ENCODE results near the gene AGFG1. TPM values are rescaled to one million over a fixed set of nuclear protein-coding genes. Genes with fewer than 3 reads are reported as not detected.
"Not testable (repeated sequence)": the region's sequence is repeated elsewhere in the genome, so short reads cannot be mapped to it uniquely, and the experiment has no call there.

Gene AGFG1
- polyA plus RNA-seq, 1 donor: 83.1 TPM

- no peak for DNase-seq
Measured at GRCh38 chr2:227493524-227493923, 21.6 kb downstream of the AGFG1 start.

DNA sequence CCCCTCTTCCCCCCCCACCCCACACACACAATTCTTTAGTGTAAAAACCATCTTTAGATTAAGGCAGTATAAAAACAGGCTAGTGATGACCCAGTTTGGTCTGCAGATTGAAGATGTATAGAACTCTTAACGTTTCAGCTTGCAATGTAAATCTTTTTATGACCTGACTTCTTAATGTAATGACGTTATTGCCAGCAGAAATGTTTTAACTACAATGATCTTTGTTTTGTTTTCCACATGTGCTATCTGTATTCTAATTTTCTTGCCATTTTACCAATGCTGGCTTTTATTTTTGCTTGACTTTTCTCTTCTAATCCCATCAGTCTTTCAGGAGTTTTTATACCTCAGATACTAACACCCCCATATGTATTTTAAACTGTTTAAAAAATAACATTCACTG, 25.2 kb downstream of the AGFG1 start:
- no peak for DNase-seq

DNA sequence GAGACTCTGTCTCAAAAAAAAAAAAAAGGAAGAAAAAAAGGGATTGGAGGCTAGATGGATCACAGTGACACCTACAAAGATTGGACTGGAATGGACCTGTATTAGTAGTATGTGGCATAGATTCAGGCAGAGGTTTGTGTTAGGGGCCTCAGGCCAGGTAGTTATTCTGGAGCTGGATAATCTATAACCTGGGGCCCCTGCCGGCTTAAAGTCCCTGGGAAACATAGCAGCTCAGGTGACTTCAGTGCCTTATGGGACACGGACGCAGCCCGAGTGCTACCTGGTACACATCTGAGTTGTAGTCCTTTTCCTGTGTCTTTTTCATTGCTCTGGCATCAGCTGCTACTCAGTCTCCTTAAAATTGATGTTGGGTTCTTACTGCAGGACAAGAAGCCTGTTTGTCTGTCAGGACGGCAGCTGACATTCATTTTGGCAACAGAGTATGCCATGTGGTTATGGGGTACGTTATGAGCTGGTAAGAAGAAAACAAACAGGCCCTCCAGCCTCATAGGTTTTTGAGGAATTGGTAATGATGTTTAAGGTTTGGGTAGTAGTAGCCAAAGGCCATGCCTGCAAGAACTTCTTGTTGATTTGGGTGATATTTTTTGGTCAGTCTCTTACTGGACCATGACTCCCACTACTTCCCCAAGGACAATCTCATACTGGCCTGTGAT, 27.8 kb downstream of the AGFG1 start:
- DNase-seq: no peak

GRCh38 chr2:227500301-227500630, 28.3 kb downstream of the AGFG1 start:
- no peak for DNase-seq

DNA sequence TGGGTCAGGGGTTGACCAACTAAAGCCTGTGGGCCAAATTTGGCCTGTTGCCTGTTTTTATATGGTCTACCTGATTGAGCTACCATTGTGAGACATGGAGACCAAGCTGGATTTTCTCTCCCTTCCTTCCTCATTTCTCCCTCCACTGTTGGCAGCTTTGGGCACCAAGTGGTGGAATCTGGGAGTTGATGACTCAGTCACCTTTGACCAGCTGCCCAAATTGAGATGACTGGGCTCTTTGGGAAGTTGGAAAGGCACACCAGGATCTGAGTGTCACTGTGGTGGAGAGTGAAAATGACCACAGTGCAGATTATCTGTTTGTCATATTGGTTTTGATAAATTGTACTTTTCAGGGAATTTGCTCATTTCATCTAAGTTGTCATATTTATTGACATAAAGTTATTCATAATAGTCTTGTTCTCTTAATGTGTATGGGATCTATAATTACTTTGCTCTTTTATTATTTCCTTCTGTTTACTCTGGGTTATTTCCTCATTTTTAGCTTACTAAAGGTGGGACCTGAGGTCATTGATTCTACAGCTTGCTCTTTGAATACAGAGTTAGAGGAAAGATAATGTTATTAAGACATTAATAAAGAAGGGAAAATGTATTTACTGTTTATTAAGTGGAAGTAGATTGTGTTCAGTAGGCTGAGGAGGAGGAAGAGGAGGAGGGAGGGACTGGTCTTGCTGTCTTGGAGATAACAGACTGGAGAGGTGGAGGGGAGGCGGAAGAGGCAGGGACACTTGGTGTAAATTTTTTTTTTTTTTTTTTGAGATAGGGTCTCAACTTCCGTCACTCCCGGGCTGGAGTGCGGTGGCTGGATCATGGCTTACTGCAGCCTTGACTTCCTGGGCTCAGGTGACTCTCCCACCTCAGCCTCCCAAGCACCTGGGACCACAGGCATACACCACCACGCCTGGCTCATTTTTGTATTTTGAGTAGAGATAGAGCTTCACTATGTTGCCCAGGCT, 31.8 kb downstream of the AGFG1 start:
- no peak for DNase-seq

DNA sequence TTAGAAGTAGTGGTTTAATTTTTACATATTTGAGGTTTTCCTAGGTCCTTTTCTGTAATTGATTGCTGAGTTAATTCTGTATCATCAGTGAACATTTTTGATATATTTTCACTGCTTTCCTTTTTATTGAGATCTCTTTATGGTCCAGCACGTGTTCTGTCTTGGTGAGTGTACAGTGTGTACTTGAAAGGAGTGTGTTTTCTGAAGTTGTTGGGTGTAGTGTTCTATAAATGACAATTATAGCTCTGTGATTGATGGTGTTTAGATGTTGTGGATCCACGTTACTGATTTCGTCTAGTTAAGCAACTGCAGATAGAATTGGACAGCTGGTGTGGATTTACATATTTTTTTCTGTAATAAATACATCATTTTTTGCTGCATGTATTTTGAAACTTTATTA, 32.7 kb downstream of the AGFG1 start:
- no peak for DNase-seq

GRCh38 chr2:227506456-227506855, 34.5 kb downstream of the AGFG1 start:
- no peak for DNase-seq

GRCh38 chr2:227507963-227508362, 36.0 kb downstream of the AGFG1 start:
- DNase-seq: no peak

DNA sequence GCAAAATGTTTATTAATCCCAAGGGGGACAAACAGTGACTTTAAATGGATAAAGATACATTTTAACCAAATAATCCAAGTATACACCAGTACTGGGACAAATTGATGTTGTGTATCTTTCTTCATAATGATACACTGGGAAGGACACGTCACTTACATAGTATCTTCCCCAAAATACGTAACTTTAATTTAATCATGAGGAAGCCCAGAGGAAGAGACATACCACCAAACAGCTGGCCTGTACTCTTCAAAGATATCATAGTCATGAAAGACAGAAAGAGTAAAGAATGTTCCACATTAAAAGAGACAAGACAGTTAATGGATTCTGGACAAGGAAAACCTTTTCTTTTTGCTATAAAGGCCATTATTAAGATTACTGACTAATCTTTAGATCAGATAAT, 37.1 kb downstream of the AGFG1 start:
- DNase-seq: no peak

DNA sequence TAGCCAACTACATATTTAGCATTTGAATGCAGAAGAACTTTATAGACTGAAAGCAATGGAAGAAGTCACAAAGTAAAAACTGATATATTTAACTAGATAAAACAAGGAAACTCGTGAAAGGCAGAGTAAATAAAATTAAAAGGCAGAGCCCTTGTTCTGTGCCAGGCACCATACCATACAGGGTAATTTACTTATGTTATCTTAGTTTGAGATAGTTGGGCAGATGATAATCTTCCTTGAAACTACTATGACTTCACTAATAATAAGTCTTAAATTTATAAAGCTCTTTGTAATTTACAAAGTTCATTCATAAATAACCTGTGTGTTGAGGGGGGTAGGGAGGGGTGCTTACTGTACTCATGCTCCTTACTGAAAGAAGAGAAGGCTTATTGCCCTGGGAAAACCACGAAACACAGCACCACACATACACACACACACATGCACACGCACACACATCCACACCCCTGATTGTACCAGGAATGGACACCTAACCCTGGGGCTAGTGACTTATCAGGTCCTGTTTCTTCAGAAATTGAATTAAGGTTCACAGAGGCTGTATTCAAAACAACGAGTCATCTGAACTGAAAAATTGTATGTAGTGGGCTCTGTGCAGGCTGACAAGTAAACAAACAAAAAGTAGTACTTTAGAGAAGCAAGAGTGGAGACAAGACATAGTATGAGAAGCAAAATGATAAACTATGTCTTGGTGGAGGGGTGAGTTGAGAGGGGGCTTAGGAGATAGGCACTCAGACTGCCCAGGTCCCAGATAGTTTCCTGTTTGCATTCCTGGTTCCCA, 38.1 kb downstream of the AGFG1 start:
- no peak for DNase-seq

DNA sequence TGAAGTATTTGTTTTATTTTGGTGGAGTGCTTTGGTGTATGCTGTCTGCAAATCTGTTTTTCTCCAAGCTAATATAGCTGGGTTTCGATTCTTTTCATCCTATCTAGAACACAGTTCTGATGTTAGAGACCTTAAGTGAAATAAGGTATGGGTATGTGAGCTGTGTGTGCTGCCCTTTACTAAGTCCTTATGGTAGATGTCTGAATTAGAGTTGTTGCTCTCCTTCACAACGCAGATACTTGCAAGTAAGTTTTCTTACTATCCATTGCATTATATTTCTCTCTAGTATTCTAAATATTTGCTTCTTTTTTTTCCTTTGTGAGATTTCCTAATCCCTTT, 38.6 kb downstream of the AGFG1 start:
- DNase-seq: no peak

- DNase-seq: no peak
Measured at GRCh38 chr2:227511239-227511930, 39.4 kb downstream of the AGFG1 start.

GRCh38 chr2:227511955-227512354, 40.0 kb downstream of the AGFG1 start:
- DNase-seq: no peak

GRCh38 chr2:227513113-227513512, 41.2 kb downstream of the AGFG1 start:
- DNase-seq: no peak

- no peak for DNase-seq
Measured at GRCh38 chr2:227515742-227516141, 43.8 kb downstream of the AGFG1 start.

- no peak for DNase-seq
Measured at GRCh38 chr2:227517724-227518123, 45.8 kb downstream of the AGFG1 start.

DNA sequence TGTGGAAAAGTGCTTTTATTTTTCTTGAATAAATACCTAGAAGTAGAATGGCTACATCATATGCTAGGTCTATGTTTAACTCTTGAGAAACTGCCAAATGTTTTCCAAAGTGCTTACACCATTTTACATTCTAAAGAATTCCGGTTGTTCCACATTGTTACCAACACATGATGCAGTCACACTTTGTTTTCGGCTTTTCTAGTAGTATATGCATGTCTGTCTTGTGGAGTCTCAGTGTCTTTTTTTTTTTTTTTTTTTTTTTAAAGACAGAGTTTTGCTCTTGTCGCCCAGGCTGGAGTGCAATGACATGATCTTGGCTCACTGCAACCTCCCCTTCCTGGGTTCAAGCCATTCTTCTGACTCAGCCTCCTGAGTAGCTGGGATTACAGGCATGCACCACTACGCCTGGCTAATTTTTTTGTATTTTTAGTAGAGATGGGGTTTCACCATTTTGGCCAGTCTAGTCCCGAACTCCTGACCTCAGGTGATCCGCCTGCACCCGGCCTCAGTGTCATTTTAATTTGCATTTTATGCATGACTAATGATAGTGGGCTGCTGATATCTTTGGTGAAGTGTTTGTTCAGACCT, 46.4 kb downstream of the AGFG1 start:
- not testable (repeated sequence) for DNase-seq

DNA sequence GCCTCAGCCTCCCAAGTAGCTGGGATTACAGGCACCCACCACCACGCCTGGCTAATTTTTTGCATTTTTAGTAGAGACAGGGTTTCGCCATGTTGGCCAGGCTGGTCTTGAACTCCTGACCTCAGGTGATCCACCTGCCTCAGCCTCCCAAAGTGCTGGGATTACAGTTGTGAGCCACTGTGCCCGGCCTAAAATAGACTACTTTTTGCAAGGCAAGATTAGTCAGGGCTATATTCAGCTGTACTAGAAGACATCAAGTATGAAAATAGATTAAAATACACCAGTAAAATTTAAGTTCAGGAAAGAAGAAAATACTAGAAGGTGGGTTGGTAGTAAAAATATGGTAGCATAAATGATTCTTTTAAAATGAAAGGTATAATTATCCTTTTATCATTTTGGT, 49.2 kb downstream of the AGFG1 start:
- DNase-seq: not testable (repeated sequence)

DNA sequence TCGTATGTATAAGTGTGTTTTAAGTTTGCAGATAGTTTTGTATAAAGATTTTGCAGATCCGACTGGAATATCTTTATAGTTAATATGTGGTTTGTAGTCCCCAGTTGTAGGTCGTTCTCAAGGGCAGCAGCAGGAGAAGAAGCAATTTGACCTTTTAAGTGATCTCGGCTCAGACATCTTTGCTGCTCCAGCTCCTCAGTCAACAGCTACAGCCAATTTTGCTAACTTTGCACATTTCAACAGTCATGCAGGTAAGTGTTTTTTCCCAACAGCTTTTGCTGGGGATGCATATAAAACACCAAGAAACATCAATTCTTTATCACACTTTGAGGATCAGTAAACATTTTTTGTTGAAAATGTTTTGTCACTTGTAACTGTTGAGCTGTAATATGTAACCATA, 52.7 kb downstream of the AGFG1 start:
- DNase-seq: no peak

- DNase-seq: no peak
Measured at GRCh38 chr2:227527351-227527750, 55.4 kb downstream of the AGFG1 start.

DNA sequence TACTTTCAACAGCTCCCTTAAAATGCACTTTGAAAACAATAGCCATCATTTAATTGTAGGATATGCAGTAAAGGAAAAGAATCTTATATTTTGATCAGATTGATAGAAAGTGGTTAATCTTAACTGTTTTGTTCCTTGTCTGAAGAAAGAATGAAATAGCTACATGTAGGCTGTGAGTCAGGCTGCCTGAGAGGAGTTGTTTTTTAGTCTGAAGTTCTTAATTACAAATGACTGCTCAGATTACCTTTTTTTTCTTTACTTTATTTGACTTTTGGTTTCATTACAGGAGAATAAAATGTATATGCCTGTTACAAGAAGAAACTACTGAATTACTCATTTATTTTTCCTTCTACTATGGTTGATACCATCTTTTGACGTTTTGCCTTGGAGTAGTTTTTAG, 56.8 kb downstream of the AGFG1 start:
- no peak for DNase-seq

DNA sequence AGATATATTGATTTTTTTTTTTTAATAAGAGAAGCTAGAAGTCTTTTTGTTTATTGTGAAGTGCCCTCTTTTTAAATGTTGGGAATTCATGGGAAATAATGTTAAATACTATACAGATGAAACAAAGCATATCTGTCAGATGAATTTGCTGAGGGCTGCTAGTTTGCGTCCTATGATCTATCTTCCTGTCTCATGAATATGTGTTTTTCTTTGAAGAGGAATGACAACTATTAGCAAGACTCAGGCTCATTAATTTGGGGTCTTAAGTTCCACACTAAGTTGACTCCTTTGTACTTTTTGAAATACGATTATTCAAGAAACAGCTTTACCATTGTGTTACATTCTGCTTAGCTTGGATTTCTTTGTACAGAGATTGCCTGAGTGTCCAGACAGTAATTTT, 57.9 kb downstream of the AGFG1 start:
- no peak for DNase-seq

All from left kidney (tissue), 2 donors.